NCI-H2081 treated with DMSO at 0.1 percent for 48 hours (cell line): Measurements from ENCODE around the gene KLHL14.

Experiments used
- DNase-seq: peaks from one replicate; lab custom pipeline; 2025; lab: John Stamatoyannopoulos, UW

The KLHL14 gene

DNA sequence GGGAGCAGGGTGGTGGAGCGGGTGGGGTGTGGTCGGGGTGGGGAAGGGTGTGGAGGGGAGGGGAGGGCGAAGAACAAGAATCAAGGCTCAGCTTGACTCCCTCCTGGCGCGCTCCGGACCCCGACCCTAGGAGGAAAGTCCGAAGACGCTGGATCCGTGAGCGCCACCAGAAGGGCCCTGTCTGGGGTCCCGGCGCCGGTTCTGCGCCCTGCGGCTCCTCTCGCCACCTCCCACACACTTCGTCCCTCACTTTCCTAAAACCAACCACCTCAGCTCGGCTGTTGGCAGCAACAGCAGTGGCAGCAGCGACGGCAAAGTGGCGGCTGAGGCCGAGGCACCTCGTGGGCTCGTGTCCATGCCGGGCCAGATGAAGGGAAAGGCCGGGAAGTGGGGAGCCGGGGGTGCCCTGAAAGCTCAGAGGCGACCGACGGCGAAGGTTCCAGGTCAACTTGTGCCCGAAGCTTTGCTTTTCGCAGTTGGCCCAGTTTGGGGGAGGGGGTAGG, 2.1 kb downstream of the KLHL14 start:
- DNase-seq = no peak

DNA sequence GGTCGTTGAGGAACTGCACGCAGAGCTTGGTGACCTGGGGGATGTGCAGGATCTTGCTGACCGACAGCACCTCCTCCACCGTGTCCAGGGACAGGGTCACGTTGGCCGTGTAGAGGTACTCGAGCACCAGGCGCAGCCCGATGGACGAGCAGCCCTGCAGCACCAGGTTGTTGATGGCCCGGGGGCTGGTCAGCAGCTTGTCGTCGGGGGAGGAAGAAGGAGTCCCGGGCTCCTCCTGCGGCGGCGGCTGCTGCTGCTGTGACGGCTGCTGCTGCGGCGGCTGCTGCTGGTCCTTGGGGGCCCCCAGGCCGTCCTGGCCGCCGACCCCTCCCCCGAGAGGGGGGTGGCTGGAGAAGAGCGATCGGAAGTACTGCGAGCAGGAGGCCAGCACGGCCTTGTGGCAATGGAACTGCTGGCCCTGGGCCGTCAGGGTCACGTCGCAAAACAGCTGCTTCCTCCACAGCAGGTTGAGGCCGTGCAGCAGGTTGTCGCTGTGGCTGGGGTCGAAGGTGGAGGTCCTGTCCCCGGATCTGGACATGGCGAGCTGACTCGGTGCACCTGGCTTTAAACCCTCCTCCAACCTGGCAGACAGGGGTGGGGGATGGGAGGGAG, 2.7 kb downstream of the KLHL14 start:
- no peak for DNase-seq

DNA sequence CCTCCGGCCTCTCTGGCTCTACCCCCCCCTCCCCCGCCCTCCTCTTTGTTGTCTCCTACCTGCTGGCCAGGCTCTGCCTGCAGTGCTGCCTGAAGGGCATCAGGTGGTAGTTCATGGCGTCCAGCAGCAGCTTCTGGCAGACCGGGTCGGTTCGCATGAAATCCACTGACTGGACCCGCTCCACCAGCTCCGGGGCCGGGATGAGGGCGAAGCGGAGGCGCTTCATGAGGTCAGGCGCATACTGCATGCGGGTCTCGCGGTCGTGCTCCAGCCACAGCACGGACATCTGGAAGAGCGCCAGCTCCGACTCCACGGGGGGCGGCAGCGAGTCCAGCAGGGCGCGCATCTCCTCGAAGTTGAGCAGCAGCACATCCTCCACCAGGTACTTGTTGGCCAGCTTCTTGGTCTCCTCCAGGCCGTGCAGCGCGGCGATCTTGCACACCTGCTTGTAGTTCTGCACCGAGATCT, 3.2 kb downstream of the KLHL14 start:
- no peak for DNase-seq

DNA sequence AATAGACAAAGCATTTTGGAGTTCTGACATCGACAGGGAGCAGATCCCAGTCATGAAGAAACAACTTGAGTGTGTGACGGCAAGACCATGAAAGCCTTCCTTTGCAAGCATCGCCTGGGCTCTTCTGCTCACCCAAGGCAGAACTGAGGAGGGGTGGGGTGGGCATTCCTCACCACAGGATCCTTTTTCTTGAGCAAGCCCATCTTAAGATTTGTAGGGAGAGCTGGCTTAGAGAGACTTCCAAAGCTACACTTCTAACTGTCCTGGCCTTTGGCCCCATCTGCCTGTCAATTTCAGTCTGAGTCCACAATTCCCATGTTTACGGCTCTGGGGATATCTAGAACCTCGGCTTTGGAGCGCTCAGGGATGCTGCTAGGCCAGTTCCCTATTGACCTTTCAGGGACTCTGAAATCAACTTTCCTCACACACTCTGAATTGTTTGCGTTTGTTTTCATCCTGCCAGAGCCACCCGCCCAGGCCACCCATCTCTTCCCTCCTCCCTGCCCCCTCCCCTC, 3.7 kb downstream of the KLHL14 start:
- DNase-seq = no peak

- DNase-seq = no peak
These were observed 5.4 kb downstream of the KLHL14 start for GRCh38 chr18:32767400-32767799.

GRCh38 chr18:32764611-32765244, 8.1 kb downstream of the KLHL14 start:
- DNase-seq = no peak

DNA sequence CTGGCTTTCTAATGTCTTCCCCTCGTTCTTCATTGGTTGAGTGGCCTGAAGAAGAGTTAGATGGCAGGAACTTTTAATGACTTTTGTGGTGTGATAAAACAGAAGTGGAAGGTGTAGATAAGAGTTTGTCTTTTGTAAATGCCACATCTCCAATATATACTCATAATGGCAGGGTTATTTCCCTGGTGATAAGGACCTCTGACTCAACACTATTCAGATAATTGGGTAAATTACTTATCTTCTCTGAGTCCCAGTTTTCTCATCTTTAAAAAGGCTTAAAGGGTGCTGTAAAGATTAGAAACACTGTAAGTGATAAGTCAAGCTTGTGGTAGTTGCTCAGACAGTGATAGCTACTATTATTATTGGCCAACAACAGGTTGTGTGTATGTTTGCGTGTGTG, 9.5 kb downstream of the KLHL14 start:
- no peak for DNase-seq

DNA sequence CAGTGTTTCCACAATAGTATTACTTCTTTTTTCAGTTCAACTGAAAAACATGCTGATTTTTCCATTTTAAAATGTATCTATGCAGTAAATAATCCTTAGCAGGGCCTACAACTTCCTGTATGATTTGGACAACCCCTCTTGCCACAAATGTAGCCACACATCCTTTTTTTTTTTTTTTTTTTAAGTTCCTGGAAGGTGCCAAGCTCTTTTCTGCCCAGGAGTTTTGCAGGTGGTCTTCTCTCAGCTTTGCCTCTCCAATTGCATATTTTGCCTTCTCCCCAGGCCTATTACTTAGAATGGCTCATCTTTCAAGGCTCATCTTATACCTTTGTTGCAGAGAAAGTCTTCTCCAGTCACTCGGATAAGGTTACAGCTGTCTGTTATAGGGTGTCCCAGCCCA, 11.6 kb downstream of the KLHL14 start:
- DNase-seq = no peak

GRCh38 chr18:32760391-32760790, 12.4 kb downstream of the KLHL14 start:
- no peak for DNase-seq

GRCh38 chr18:32759611-32760167, 13.1 kb downstream of the KLHL14 start:
- DNase-seq = no peak

DNA sequence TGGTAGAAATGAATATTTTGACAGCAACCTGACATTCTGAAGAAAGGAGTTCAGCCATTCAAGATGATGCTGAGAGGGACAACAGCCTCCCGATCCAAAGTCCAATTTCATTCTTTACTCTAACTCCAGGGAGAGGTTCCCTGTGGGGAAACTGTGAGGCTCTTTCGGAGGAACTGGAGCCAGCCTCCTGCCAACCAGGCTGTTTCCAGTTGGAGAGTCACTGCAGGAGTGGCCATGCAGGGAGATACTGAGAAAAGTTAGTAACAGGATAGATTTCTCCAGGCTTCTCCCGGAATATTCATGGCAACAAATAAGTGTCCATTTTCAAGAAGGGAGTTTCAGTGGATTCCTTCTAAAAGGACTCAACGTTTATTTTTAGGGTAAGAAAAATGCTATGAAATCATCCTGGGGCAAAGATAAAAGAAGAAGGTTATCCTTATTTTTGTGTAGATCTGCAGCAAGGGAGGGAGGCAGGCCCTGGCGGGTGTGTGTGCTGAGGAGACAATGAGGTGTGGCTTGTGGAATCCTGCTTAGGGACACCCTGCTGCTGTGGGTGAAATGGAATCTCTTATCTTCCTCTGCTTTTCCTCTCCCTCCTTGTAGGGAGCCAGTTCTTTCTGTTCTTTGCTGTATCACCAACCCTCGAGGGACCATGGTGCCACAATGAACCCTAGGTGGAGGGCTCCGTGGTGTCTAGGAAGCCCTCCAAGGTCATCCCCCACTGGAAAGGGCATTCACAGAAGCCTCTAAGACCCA, 18.1 kb downstream of the KLHL14 start:
- no peak for DNase-seq

DNA sequence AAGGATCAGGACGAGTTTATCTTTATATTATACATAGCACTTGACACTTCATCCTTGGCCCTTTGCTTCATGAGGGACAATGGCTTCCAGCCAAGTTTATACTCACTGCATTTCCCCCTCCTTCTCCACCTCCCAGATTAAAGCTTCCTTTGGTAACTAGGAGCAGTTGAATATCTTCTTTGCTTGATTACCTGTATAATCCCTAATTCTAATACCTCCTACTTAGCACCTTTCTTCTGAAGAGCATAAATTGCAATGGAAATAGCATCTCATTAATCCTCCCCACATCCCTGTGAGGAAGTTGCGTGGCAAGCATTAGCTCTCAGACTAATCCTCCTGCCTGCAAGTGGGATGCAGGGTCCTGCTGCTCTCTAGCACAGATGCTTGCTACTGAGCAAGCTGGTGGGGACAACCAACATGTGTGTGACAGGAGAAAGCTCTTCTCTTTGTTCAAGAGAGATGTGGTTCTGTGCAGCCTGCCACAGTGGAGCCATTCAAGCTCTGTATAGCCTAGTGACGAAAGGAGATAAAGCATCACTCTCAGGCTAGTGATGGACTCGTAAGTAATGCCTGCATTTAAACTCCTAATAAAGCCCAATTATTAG, 19.1 kb downstream of the KLHL14 start:
- no peak for DNase-seq

DNA sequence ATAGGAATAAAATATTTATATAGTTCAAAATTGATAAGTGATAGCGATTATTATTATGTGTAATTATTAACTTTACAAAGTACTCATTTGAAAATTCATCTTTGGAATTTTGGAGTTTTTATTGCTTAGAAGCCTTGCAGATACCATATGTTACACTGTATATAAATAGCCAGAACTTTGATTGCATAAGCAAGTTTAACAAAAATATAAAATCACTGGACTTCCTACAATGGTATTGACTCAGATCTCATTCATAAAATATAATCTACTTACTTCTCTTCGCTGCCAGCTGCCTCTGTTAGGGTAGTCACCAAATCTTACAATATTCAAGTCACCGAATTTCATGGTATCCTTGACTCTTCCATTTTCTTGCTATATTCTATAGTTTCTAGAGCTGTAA, 22.5 kb downstream of the KLHL14 start:
- no peak for DNase-seq

- DNase-seq = no peak
These were observed 23.0 kb downstream of the KLHL14 start for GRCh38 chr18:32749809-32750208.

GRCh38 chr18:32742579-32742978, 30.2 kb downstream of the KLHL14 start:
- DNase-seq = no peak

- peak; percentile 65 for DNase-seq
These were observed 37.0 kb downstream of the KLHL14 start for GRCh38 chr18:32735781-32736180.

DNA sequence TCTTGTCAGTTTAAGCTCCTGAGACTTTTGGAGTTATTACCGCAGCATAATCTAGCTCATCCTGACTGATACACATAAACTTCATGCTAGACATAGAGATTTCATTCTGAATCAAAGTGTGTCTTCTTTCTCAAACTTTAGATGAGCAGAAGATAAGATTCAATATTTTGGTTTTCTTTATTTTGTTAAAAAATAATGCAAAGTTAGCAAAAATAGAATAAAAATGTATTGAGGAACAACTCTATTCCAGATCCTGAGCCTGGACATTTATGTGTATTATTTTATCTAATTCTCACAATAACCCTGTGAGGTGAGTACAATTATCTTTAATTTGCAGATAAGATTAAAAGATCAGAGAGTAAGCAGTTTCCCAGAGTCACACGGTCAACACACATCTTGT, 38.4 kb downstream of the KLHL14 start:
- no peak for DNase-seq

DNA sequence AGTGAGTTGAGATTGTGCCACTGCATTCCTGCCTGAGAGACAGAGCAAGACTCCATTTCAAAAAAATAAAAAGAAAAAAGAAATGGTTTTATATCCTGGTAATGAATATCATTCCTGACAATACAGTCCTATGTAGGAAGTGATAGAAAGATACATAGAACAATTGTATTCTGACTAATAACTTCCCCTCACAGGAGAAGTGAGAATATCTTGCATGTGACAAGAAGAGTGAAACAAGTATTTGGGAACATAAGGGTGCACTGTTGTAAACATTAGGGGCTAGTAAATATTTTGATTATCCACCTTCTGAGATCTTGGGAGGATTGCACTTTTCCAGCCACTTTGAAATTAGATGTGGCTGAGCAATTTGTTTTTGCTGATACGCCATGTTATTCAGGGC, 40.7 kb downstream of the KLHL14 start:
- DNase-seq = no peak

DNA sequence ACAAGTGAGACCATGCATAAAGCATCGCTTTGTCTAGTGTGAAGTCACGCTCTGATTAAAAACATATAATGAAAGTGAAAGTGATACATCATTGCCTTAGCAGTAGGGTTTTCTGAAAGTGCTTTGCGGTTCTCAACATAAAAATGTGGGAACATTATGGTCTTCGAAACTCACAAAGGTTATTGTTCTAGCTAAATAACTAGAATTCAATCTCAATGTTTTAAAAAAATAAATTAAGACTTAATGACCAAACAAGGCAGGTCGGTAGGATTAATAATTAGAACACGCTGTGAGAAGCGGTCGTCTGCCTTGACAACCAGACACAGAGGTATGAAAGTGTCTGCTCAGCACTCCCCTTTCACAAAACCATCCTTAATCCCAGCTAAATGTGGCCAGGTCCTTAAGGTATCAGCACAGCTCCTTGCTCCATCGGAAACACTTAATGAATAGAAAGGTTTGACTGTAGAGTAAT, 42.2 kb downstream of the KLHL14 start:
- no peak for DNase-seq

DNA sequence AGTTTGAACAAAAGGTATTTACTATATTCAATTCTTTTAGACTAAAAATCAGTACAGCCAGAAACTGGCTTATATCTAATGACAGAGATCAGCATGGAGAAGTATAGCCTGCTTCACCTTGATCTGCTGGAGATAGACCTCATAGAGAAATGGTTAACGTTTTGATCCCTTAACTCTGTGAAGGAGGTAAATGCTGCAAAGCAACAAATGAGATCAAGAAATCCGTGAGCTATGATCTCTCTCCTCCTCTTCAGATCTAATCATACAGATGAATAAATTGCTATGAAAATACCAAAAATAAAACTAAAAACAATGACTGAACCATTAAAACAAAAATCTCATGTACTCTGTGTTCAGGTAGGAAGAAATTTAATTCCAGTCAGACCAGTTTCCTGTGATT, 42.8 kb downstream of the KLHL14 start:
- no peak for DNase-seq

DNA sequence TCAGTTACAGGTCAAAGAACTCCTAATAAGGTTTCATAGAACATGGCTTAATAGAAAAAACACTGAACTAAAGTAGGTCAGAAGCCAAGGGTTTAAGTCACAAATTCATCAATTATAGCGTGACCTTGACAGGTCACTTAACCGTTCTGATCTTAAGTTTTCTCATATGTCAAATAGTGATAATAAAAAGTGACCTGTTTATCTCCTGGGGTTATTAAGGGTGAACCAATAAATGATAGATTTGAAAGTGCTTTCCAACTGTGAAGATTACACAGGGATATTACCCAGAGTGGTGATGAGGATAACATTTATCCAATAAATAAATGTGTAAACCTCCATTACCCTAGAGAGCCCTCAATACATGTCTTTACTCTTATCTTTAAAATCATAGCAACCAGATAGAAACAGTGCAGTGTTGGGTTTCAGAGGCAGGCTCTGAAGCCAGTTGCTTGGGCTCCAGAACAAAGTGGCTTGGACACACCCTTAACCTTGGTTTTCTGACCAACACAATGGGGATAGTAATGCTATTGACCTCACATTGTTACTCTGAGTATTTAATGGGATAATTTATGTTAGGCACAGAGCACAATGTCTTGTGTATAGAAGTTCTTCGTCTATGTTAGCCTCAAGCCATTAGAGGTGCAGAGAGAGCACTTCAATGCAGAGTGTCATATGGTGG, 48.6 kb downstream of the KLHL14 start:
- no peak for DNase-seq
